GM03348 (cell line): ENCODE measurements around the gene FBXL13.
"Not testable (repeated sequence)": the region's sequence is repeated elsewhere in the genome, so short reads cannot be mapped to it uniquely, and the experiment has no call there.

Source experiments
- DNase-seq: peaks from one replicate; pipeline ENCODE4 v3.0.0; 2012; ENCODE audit warnings: low spot score

The FBXL13 gene

DNA sequence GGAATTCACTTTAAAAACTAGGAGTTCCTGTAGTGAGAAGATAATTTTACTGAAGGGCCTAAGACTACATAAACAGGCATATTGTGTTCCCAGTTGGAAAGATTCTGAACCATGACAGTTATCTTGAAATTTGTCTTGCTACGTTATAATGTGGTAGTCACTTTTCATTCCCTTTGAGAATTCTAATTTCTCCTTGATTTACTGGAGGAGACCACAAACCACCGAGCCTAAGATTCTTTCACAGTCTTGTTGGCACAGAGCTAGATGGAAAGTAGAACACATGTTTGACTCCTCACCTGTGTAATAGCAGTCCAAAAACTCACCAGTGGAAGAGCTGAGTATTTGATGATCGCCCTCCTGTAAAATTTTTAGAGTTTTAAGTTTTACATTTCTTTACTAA, 5.2 kb upstream of the FBXL13 start:
- no peak for DNase-seq

DNA sequence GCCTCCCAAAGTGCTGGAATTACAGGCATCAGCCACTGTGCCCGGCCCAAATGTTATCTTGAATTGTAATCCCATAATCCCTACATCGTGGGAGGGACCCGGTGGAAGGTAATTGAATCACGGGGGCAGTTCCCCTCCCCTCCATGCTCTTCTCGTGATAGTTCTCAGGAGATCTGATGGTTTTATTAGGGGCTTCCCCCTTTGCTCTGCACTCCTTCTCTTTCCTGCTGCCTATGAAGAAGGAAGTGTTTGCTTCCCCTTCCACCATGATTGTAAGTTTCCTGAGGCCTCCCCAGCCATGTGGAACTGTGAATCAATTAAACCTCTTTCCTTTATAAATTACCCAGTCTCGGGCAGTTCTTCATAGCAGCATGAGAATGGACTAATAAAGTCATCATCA, 3.6 kb upstream of the FBXL13 start:
- not testable (repeated sequence) for DNase-seq

GRCh38 chr7:103077318-103077717, 2.7 kb upstream of the FBXL13 start:
- no peak for DNase-seq

GRCh38 chr7:103076764-103077163, 2.2 kb upstream of the FBXL13 start:
- no peak for DNase-seq

GRCh38 chr7:103075337-103075918, 832 bp upstream of the FBXL13 start:
- DNase-seq = peak; percentile 63

DNA sequence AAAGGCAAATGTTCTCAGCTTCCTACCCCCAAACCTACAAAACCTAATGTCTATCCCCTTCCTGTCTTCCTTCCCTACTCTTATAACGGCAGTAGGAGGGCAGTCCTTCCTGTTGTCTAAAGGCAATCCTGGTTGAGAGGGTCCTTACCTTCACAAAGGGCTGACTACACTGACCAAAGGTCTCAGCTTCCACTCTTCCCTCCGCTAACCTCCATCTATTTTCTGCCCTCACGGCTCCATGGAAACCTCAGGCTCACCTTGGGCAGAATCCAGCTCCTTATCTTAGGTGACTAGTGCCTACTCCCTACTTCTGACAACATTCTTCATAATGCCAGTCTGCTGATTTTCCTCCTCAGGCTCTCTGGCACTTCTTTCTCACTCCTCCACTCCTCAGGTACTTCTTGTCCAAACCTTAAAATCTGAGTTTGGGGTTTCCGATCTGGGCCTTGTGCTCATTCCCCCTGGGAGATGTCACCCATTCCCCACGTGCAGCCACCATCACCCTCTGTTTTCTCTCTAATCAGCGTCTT, 542 bp downstream of the FBXL13 start:
- no peak for DNase-seq

DNA sequence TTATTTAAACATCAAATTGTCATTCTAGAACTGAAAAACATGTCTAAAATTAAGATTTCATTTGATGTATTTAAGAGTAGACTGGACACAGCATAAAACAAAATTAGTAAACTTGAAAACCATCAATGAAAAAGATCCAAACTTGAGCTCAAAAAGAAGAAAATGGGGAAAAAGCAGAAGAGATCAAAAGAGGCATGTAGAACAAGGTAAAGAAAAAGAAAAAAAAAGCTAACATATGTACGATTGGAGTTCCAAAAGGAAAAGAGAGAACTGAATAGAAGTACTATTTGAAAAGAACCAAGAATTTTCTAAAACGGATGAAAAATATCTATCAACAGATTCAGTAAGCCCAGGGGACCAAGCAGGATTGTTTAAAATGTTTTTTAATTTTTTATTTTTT, 3.6 kb downstream of the FBXL13 start:
- DNase-seq = no peak

GRCh38 chr7:103068414-103069403, 5.9 kb downstream of the FBXL13 start:
- DNase-seq = no peak

GRCh38 chr7:103065667-103066066, 8.9 kb downstream of the FBXL13 start:
- DNase-seq = peak; percentile 28

DNA sequence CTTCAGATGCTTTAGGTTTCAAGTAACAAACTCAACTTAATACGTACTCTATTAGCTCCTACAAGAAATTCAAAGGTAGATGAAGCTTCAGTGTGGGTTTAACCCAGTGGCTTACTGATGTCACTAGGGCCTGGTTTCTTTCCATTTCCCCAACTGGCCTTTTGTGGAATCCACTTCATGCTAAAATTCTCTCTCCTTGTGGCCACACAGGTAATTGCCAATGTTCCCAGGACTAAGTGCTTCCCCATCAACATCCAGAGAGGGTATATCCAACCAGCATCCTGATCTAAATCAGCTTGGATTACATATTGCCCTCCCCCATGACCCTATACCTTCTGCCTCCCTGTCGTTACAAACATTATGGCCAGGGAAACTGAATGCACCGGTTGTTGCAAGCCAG, 10.7 kb downstream of the FBXL13 start:
- DNase-seq = no peak

GRCh38 chr7:103059471-103059870, 15.1 kb downstream of the FBXL13 start:
- no peak for DNase-seq

DNA sequence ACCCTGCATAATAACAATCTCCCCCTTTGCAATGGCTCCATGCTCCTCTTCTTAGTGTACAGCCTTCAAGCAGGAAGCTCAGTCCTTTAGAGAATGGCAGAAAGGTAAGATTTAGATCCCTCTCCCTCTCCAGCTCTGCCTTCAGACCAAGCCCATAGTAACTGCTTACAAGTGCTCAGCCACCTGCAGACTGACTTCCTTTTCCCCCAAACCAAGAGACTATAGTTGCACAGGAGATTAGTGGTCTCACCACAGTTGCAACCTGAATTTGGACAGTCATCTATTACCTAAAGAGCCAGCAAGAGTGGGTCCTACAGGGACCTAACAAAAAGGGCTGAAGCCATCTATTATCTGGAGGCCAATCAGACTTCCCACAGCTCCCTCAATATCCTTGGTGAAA, 16.5 kb downstream of the FBXL13 start:
- DNase-seq = no peak

DNA sequence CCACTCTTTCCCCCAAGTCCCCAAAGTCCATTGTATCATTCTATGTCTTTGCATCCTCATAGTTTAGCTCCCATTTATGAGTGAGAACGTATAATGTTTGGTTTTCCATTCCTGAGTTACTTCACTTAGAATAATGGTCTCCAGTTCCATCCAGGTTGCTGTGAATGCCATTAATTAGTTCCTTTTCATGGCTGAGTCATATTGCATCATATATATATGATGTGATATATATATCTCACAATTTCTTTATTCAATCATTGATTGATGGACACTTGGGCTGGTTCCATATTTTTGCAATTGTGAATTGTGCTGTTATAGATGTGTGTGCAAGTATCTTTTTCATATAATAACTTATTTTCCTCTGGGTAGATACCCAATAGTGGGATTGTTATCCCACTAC, 18.6 kb downstream of the FBXL13 start:
- DNase-seq = not testable (repeated sequence)

DNA sequence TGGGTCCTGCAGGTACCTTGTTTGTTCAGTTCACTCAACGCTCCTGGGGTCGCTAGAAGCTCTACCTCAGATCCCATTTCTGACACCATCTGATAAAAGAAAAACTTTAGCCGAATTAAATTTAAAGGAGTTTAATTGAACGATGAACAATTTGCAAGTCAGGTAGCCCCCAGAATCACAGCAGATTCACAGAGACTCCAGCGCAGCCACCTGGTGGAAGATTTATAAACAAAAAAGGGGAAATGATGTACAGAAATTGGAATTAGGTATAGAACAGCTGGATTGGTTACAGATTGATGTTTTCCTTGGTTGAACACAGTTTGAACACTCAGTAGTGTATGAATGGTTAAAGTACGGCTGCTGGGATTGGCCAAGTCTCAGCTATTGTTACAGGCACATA, 23.1 kb downstream of the FBXL13 start:
- no peak for DNase-seq

- no peak for DNase-seq
Observed at GRCh38 chr7:103048833-103049232, 25.8 kb downstream of the FBXL13 start.

- not testable (repeated sequence) for DNase-seq
Observed at GRCh38 chr7:103041815-103042214, 32.8 kb downstream of the FBXL13 start.

DNA sequence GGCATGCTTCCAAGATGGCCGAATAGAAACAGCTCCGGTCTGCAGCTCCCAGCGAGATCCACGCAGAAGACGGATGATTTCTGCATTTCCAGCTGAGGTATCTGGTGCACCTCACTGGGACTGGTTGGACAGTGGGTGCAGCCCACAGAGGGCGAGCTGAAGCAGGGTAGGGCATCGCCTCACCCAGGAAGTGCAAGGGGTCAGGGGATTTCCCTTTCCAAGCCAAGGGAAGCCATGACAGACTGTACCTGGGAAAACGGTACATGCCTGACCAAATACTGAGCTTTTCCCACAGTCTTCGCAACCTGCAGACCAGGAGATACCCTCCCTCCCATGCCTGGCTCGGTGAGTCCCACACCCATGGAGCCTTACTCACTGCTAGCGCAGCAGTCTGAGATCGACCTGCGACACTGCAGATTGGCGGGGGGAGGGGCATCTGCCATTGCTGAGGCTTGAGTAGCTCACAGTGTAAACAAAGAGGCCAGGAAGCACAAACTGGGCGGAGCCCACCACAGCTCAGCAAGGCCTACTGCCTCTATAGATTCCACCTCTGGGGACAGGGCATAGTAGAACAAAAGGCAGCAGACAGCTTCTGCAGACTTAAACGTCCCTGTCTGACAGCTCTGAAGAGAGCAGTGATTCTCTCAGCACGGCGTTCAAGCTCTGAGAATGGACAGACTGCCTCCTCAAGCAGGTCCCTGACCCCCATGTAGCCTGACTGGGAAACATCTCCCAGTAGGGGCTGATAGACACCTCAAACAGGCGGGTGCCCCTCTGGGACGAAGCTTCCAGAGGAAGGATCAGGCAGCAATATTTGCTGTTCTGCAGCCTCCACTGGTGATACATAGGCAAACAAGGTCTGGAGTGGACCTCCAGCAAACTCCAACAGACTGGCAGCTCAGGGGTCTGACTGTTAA, 36.5 kb downstream of the FBXL13 start:
- DNase-seq = not testable (repeated sequence)

DNA sequence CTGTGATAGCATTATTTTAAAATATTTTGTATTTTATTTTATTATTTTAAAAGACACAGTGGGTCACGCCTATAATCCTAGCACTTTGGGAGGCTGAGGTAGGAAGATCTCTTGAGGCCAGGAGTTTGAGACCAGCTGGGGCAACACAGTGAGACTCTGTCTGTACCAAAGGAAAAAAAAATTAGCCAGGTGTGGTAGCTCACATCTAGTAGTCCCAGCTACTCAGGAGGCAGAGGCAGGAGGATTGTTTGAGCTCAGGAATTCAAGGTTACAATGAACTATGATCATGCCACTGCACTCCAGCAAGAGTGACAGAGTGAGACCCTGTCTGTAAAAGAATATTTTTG, 37.1 kb downstream of the FBXL13 start:
- DNase-seq = no peak

DNA sequence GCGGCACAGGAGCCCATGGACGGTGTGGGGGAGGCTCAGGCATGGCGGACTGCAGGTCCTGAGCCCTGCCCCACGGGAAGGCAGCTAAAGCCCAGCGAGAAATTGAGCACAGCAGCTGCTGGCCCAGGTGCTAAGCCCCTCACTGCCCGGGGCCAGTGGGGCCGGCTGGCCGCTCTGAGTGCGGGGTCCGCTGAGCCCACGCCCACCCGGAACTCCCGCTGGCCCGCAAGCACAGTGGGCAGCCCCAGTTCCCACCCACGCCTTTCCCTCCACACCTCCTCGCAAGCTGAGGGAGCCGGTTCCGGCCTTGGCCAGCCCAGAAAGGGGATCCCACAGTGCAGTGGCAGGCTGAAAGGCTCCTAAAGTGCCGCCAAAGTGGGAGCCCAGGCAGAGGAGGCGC, 40.3 kb downstream of the FBXL13 start:
- not testable (repeated sequence) for DNase-seq

DNA sequence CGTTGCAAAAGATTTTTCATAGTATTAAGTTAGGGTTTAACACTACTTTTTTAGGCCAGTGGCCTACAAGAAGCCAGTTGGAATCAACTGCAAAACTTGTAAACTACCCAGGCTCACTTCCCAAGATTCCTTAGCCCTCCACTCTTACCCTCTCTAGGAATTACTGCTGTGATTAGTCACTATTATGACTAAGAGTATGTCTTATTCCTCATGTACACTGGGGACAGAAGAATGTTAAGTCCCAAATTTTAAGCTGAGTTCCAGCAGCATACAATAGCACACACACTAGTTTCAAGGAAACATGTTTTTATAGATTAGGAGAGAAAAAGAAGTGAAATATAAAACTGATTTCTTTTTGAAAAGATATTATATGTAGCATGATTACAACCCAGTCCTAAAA, 42.8 kb downstream of the FBXL13 start:
- DNase-seq = no peak

DNA sequence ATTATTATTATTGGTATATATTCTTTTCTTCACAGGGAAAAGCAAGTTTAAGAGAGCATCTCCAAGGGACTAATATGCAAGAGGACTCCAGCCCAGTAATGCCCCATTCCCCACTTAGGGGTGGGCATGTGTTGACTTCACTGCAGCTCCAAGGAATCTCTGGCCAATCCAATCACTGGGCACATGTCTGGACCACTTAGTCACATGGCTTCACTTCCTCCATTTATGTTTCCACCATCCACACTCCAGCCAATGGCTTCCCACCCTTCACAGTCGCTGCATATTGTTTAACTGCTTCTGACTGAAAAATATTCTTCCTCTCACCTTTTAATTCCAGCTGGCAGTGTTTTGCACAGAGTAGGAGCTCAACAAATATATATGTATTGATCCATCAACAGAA, 43.6 kb downstream of the FBXL13 start:
- DNase-seq = no peak

GRCh38 chr7:103025341-103025740, 49.3 kb downstream of the FBXL13 start:
- no peak for DNase-seq
